SU-DHL-6 (cell line): ENCODE measurements around the gene RBCK1.

Experiments
- H2AFZ ChIP-seq: fragments of 200-600 bp; sonication (generic); 2 replicates; pipeline ENCODE4 v1.6.1; 2014; ENCODE audit warnings: low read depth, mild to moderate bottlenecking, moderate library complexity, mixed read lengths, antibody characterized with exemption, low read length; ENCODE audit not compliant: severe bottlenecking
- H3F3A ChIP-seq: fragments of 200-600 bp; shearing (Covaris generic); 2 replicates; pipeline ENCODE4 v1.6.0; 2016; ENCODE audit warnings: antibody characterized with exemption, mild to moderate bottlenecking; ENCODE audit not compliant: insufficient read depth
- H3K27ac ChIP-seq: fragments of 200-600 bp; sonication (generic); 2 replicates; pipeline ENCODE4 v1.5.1; 2016; ENCODE audit warnings: low read depth, mild to moderate bottlenecking, low read length, moderate library complexity, mixed read lengths
- H3K27me3 ChIP-seq: fragments of 200-600 bp; sonication (generic), shearing (Covaris generic); 2 replicates; pipeline ENCODE4 v1.6.0; 2014; ENCODE audit warnings: mild to moderate bottlenecking, low read length
- H3K36me3 ChIP-seq: fragments of 200-600 bp; sonication (generic); 2 replicates; pipeline ENCODE4 v1.6.1; 2014; ENCODE audit warnings: mild to moderate bottlenecking, low read length, mixed read lengths
- H3K4me2 ChIP-seq: fragments of 300-600, 200-600 bp; shearing (Covaris generic), sonication (generic); 2 replicates; pipeline ENCODE4 v1.6.0; 2014; ENCODE audit warnings: low read length, low read depth, mild to moderate bottlenecking; ENCODE audit not compliant: poor library complexity, severe bottlenecking
- H3K4me3 ChIP-seq: fragments of 200-600 bp; sonication (generic); 2 replicates; pipeline ENCODE4 v1.5.1; 2014; ENCODE audit warnings: antibody characterized with exemption, low read length, mild to moderate bottlenecking, mixed read lengths; ENCODE audit not compliant: insufficient read depth, poor library complexity, severe bottlenecking
- H3K79me2 ChIP-seq: fragments of 200-600 bp; sonication (generic); 2 replicates; pipeline ENCODE4 v1.6.1; 2014; ENCODE audit warnings: mild to moderate bottlenecking, low read length, moderate library complexity; ENCODE audit not compliant: insufficient read depth
- H3K9ac ChIP-seq: fragments of 200-600 bp; sonication (generic); 2 replicates; pipeline ENCODE4 v1.7.0; 2014; ENCODE audit warnings: mild to moderate bottlenecking, low read length
- H3K9me2 ChIP-seq: fragments of 200-600 bp; sonication (generic); replicated peaks from 2 replicates; pipeline ENCODE4 v1.6.1; 2014; ENCODE audit warnings: low read length; ENCODE audit not compliant: insufficient read depth
- H3K9me3 ChIP-seq: fragments of 200-600 bp; sonication (generic); 2 replicates; pipeline ENCODE4 v1.6.1; 2014; ENCODE audit warnings: low read length, mixed read lengths; ENCODE audit not compliant: insufficient read depth
- H4K20me1 ChIP-seq: fragments of 200-600 bp; sonication (generic); 2 replicates; pipeline ENCODE4 v1.6.1; 2014; ENCODE audit warnings: low read depth, mild to moderate bottlenecking, antibody characterized with exemption, low read length, moderate library complexity, mixed read lengths
- EZH2phosphoT487 ChIP-seq: fragments of 200-600 bp; sonication (generic), shearing (Covaris generic); conservative IDR thresholded peaks from 2 replicates; pipeline ENCODE4 v1.6.1; 2018; ENCODE audit warnings: mild to moderate bottlenecking, antibody characterized with exemption, low read length, moderate library complexity, mixed read lengths
- TF ChIP-seq, protein P1 (sequence below): fragments of 200-600 bp; sonication (generic); IDR thresholded peaks from one replicate; pipeline ENCODE4 v1.5.1; 2017; ENCODE audit warnings: antibody characterized with exemption, mild to moderate bottlenecking, low read length, moderate library complexity; ENCODE audit not compliant: insufficient read depth, poor library complexity, severe bottlenecking

The RBCK1 gene

GRCh38 chr20:458776-459175 is 50.7 kb downstream of the RBCK1 start:
- Histone ChIP-seq H3K9me2 (no peaks in the 10 kb centered on the region), H4K20me1 (peaks cover 12% of the 10 kb centered on the region)

GRCh38 chr20:460180-460579 is 52.1 kb downstream of the RBCK1 start:
- H3K4me2 ChIP-seq: peak overlapping the region; percentile 62
- H3K9ac ChIP-seq: no peak overlapping the region
- H3K27me3 ChIP-seq: no peaks in the 10 kb centered on the region
- H2AFZ ChIP-seq: no peak overlapping the region
- peaks cover 40% of the 10 kb centered on the region; the same call in 1 of the 2 replicates for H3K79me2 ChIP-seq
- no peaks in the 10 kb centered on the region for H3K36me3 ChIP-seq
- no peaks in the 10 kb centered on the region for H3K9me3 ChIP-seq
- no peak overlapping the region for H3K27ac ChIP-seq
- peaks cover 12% of the 10 kb centered on the region for H4K20me1 ChIP-seq
- TF ChIP-seq, protein P1, sequence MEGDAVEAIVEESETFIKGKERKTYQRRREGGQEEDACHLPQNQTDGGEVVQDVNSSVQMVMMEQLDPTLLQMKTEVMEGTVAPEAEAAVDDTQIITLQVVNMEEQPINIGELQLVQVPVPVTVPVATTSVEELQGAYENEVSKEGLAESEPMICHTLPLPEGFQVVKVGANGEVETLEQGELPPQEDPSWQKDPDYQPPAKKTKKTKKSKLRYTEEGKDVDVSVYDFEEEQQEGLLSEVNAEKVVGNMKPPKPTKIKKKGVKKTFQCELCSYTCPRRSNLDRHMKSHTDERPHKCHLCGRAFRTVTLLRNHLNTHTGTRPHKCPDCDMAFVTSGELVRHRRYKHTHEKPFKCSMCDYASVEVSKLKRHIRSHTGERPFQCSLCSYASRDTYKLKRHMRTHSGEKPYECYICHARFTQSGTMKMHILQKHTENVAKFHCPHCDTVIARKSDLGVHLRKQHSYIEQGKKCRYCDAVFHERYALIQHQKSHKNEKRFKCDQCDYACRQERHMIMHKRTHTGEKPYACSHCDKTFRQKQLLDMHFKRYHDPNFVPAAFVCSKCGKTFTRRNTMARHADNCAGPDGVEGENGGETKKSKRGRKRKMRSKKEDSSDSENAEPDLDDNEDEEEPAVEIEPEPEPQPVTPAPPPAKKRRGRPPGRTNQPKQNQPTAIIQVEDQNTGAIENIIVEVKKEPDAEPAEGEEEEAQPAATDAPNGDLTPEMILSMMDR: no peak
- no peak for TF ChIP-seq EZH2phosphoT487
- H3K9me2 ChIP-seq: no peaks in the 10 kb centered on the region
- no peaks in the 10 kb centered on the region for H3F3A ChIP-seq
- H3K4me3 ChIP-seq: no peak overlapping the region

More at GRCh38 chr20:458776-459175, 50.7 kb downstream of the RBCK1 start:
- Histone ChIP-seq H3K27ac (no peak overlapping the region), H3K9me3 (no peaks in the 10 kb centered on the region), H3K36me3 (no peaks in the 10 kb centered on the region), H2AFZ (no peak overlapping the region), H3K27me3 (no peaks in the 10 kb centered on the region), H3K4me3 (no peak overlapping the region), H3F3A (no peaks in the 10 kb centered on the region), H3K79me2 (peaks cover 46% of the 10 kb centered on the region; the same call in 1 of the 2 replicates), H3K9ac (no peak overlapping the region), H3K4me2 (no peak overlapping the region)
- TF ChIP-seq EZH2phosphoT487: no peak
- TF ChIP-seq, protein P1: no peak

DNA sequence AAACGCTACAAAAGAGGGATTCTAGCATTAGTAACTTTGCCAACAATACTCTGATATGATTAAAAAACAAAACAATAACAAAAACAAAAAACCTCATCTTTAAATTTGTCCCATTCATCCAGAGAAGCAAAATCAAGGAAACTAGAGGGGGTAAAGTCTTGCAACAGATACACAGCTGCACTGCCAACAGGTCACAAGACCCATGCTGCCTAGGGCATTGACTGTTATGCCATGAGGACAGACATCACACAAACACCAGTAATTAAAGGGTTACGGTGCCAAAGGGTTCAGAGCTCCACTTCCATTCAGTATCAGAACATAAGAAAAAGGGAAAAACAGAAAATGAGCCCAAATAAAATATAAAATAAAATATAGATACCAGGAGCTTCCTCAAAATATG is 52.6 kb downstream of the RBCK1 start:
- Histone ChIP-seq H3K36me3 (no peaks in the 10 kb centered on the region), H3K4me2 (peak overlapping the region; percentile 62), H2AFZ (no peak overlapping the region), H3K4me3 (no peak overlapping the region), H3K9me3 (no peaks in the 10 kb centered on the region), H4K20me1 (peaks cover 12% of the 10 kb centered on the region), H3K9me2 (no peaks in the 10 kb centered on the region), H3K9ac (no peak overlapping the region), H3K79me2 (peaks cover 39% of the 10 kb centered on the region; the same call in 1 of the 2 replicates), H3F3A (no peaks in the 10 kb centered on the region), H3K27ac (no peak overlapping the region), H3K27me3 (no peaks in the 10 kb centered on the region)
- TF ChIP-seq EZH2phosphoT487: no peak
- TF ChIP-seq, protein P1: no peak
